ENCODE measurements around the gene ID2.
"Not testable (repeated sequence)": the region's sequence is repeated elsewhere in the genome, so short reads cannot be mapped to it uniquely, and the experiment has no call there.

The ID2 gene

GRCh38 chr2:8725838-8726237, 44.0 kb downstream of the ID2 start:
- no peak for DNase-seq

GRCh38 chr2:8728305-8729015, 46.6 kb downstream of the ID2 start:
- DNase-seq: no peak

DNA sequence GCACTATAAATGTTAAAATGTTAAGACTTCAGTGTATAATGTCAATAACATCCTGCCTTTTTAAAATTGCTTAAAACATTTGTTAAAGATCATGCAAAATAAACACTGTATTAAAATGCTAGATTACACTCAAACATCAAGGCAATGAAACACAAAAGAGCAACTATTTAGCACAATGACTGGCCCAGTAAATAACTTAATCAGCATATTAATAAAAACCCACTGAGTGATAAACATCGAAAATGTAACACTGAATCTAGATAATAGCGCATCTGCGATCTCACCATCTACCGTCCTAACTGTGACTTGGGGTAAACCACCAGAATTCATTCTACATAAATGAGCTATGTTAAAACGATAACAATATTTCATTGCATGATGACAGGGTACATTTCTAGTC, 47.2 kb downstream of the ID2 start:
- DNase-seq: not testable (repeated sequence)

- DNase-seq: no peak
Measured at GRCh38 chr2:8729939-8730338, 48.1 kb downstream of the ID2 start.

- no peak for DNase-seq
Measured at GRCh38 chr2:8732601-8733000, 50.7 kb downstream of the ID2 start.
